ENCODE data around the gene LAMA5. TPM values are rescaled to one million over a fixed set of nuclear protein-coding genes. Genes with fewer than 3 reads are reported as not detected.

LAMA5 gene
- total and polyA plus RNA-seq, 2 of the 8 experiments (the other 6 are each of a cell fraction or from before 2014, with no cell fraction given): 34.4 to 225 TPM

DNA sequence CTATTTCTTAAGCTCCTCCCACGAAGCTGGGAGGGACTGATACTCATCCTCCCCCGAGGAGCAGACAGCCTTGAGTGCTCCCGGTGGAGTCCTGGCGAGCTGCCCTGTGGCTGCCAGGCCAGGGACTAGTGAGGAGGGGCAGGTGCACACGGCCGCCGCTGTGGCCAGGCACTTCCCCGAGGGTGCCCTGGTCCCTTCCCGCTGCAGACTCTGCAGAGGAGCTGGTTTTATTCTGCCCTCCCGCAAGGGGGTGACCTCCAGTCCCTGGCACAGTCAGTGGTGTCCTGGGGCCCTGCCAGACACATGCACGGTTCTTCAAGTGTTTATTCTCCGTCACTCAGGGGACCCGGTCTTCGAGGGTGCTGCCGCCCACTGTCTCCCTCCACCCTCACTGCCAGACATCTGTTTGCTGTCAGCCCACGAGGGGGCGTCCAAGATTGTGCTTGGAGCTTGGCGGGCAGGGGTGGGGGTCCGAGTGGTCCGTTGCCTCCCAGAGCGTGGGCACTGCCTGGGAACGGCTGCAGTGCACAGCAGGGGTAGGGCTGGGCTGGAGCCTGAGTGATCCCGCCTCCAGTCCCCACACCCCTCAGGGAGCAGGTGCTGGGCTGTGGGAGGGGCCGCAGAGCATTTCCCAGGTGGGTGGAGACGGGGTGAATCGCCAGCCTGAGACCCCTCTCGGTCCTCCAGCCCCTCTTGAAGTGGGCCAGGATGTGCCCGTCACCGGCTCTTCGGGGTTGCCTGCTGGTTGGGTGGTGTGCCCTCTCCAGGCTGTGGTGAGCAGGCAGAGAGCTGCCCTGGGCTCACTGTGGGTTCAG lies 43.0 kb upstream of the LAMA5 start (continued):
- TF ChIP-seq, protein P1, sequence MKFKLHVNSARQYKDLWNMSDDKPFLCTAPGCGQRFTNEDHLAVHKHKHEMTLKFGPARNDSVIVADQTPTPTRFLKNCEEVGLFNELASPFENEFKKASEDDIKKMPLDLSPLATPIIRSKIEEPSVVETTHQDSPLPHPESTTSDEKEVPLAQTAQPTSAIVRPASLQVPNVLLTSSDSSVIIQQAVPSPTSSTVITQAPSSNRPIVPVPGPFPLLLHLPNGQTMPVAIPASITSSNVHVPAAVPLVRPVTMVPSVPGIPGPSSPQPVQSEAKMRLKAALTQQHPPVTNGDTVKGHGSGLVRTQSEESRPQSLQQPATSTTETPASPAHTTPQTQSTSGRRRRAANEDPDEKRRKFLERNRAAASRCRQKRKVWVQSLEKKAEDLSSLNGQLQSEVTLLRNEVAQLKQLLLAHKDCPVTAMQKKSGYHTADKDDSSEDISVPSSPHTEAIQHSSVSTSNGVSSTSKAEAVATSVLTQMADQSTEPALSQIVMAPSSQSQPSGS (IDR thresholded peaks at IDR 0.05; ENCODE audit: low read length): no peak
- TF ChIP-seq HDAC6 (IDR thresholded peaks at IDR 0.05; ENCODE audit: low read depth, low read length) (no peak), MAFK (IDR thresholded peaks at IDR 0.05; ENCODE audit: low read depth, low read length) (no peak)

Data from H1 (cell line).